H1 (cell line): Measurements from ENCODE around the gene RDM1. TPM values are rescaled to one million over a fixed set of nuclear protein-coding genes. Genes with fewer than 3 reads are reported as not detected.

Experiments
- BCL11A ChIP-seq, 2 experiments: IDR thresholded peaks; one replicate each; pipeline ENCODE4 v1.6.1; 2011; ENCODE audit warnings: low read depth in 2 of 2, low read length in 2 of 2, mild to moderate bottlenecking in 2 of 2
- CHD7 ChIP-seq: fragments of 300-600 bp; sonication (generic); IDR thresholded peaks from 2 replicates; pipeline ENCODE4 v1.7.1; 2012; ENCODE audit warnings: low read length, moderate library complexity, mild to moderate bottlenecking, inconsistent platforms; ENCODE audit not compliant: insufficient replicate concordance
- CREB1 ChIP-seq: IDR thresholded peaks from 2 replicates; pipeline ENCODE4 v1.6.1; 2012; ENCODE audit warnings: inconsistent platforms
- POU5F1 ChIP-seq: IDR thresholded peaks from 2 replicates; pipeline ENCODE4 v1.6.1; 2011; ENCODE audit warnings: low read depth, mild to moderate bottlenecking, low read length, moderate library complexity
- polyA plus RNA-seq, 7 experiments: library from polyadenylated mRNA; depleted of rRNA in 3 of 7; stranded (reverse) in 5 of 7; unstranded in 2 of 7; fragments of >200 nt in 5 of 7; fragments of 200-250 nt in 2 of 7; gene quantifications; 1 replicate in 5 of 7; 2 replicates in 1 of 7; 4 replicates in 1 of 7; pipeline versions ENCODE4 v1.2.1 to v1.2.3, GENCODE V29; 2011 to 2013; ENCODE audit warnings: missing spikeins in 2 of 7, mixed read lengths in 2 of 7
- total RNA-seq: library from RNA; stranded (reverse); fragmentation: NEBNext Ultra II Directional; extraction: Animal tissue kit (Norgen Biotek cat#: 25700); gene quantifications from 2 replicates; pipeline ENCODE4 v1.2.1, GENCODE V29; 2021

Gene RDM1
- total and polyA plus RNA-seq, 2 of the 8 experiments (the other 6 are each of a cell fraction or from before 2014, with no cell fraction given), result 7.3 to 9.7 TPM

GRCh38 chr17:35903451-35903850, 27.1 kb downstream of the RDM1 start (continued):
- TF ChIP-seq CHD7, result no peak
- TF ChIP-seq CREB1, result no peak
- no peak for TF ChIP-seq POU5F1
- no peak for TF ChIP-seq BCL11A (IDR thresholded peaks at IDR 0.05; ENCODE audit: low read depth in 2 of 2, low read length in 2 of 2)
